ENCODE results near the gene MYL4.

DNA sequence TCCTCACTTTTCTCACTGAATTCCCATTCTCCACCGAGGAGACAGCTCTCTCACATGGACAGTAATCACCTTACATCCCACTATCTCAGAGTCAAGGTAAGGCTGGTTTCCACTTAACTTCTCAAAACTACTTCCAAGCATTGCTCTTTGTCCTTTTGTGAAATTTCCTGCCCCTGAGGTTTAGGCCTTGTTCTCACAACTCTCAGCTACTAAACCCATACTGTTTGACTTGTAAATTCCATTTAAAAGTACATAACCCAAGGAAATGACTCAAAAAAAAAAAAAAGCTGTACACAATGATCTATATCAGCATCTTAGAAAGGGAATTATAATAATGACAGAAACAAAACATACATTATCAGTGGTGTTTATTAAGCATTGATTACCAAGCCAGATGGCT is 28.8 kb upstream of the MYL4 start:
- TF ChIP-seq CTCF (IDR thresholded peaks at IDR 0.05) (no peak), POLR2A (IDR thresholded peaks at IDR 0.05) (no peak)

All from esophagus squamous epithelium (tissue), 4 donors.